Effector memory CD4-positive, alpha-beta T cell (primary cell): Measurements from ENCODE around the gene PRKCE.

ENCODE experiments used
- DNase-seq, 3 donors: peaks; one replicate each; pipeline ENCODE4 v3.0.0-alpha.2; 2020
- H3K27ac ChIP-seq: 2 replicates; pipeline ENCODE4 v1.7.0; 2013; ENCODE audit warnings: mild to moderate bottlenecking, low read length, moderate library complexity; ENCODE audit not compliant: insufficient read depth, poor library complexity, severe bottlenecking
- H3K27me3 ChIP-seq: replicated peaks from 2 replicates; pipeline ENCODE4 v1.7.0; 2013; ENCODE audit warnings: mild to moderate bottlenecking, low read length; ENCODE audit not compliant: insufficient read depth, control insufficient read depth, poor library complexity, severe bottlenecking
- H3K36me3 ChIP-seq: 2 replicates; pipeline ENCODE4 v1.7.0; 2013; ENCODE audit warnings: mild to moderate bottlenecking, low read length, moderate library complexity; ENCODE audit not compliant: control insufficient read depth, insufficient read depth
- H3K4me1 ChIP-seq: 2 replicates; pipeline ENCODE4 v1.7.0; 2013; ENCODE audit warnings: low read length, mild to moderate bottlenecking; ENCODE audit not compliant: control insufficient read depth, insufficient read depth, poor library complexity, severe bottlenecking
- H3K4me3 ChIP-seq: 2 replicates; pipeline ENCODE4 v1.7.0; 2013; ENCODE audit warnings: low read length, low read depth, mild to moderate bottlenecking; ENCODE audit not compliant: insufficient read depth, poor library complexity, severe bottlenecking
- H3K9me3 ChIP-seq: 2 replicates; pipeline ENCODE4 v1.7.0; 2013; ENCODE audit warnings: mild to moderate bottlenecking, low read length, moderate library complexity; ENCODE audit not compliant: control insufficient read depth

The PRKCE gene

DNA sequence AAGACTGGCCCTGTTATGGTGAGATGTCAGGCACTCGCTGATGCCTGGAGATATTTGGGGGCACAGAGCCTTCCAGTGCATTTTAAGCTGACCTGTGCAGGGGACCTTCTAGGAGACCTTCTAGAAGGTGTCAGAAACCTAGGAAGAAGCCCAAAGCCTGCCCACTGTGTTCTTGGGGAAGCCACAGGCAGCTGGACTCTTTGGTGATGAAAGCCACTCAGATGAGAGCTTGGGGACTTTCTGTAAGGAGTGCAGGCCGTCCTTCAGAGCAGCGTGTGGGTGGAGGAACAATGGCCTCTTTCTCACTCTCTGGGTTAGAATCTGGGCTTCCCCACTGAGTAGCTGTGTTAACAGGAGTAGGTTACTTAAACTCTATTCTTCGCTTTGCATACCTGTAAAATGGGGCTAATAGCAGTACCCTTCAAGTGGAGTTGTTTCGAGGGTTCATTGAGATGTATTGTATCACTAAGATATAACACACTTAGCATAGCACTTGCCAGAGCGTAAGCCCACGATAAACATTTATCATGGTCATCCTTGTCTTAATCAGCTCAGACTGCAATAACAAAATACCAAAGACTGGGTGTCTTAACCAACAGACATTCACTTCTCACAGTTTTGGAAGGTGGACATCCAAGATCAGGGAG, 323.4 kb downstream of the PRKCE start:
- Histone ChIP-seq H3K9me3 (no peaks in the 10 kb centered on the region), H3K4me1 (no peaks in the 10 kb centered on the region), H3K36me3 (no peaks in the 10 kb centered on the region), H3K27me3 (no peaks in the 10 kb centered on the region), H3K27ac (no peak overlapping the region), H3K4me3 (no peak overlapping the region)
- no peak for DNase-seq

DNA sequence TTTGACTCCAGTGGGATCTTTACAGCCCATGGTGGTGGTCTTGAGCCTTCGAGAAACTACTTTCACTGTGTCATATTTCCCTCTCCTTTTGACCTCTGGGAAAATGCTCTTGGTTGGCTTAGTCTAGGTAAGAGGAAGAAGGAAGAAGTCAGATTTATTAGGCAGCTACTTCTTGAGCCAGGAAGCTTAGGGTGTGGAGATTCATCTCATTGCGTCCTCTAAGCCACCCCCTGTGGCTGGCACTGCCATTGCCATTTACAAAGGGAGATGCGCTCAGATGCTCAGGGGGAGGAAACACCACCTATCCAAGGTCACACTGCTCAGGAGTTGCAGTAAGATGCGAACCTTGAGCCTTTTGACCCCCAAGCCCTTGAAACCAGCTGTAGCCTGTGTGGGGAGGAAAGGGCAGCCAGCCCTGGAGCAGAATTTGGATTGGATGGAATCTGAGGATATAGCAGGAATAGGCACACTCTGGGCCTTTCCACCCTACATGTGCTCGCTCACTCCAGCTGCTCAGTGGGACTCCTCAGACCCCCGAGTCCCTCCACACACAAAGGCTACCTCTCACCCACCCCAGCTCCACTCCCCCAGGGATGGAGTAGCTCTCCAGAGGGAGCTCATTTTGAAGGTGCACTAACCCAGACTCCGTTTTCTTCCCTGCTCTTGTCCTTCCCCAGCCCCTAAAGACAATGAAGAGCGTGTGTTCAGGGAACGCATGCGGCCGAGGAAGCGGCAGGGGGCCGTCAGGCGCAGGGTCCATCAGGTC, 324.5 kb downstream of the PRKCE start:
- DNase-seq = no peak
- Histone ChIP-seq H3K4me3 (no peak overlapping the region), H3K27me3 (no peaks in the 10 kb centered on the region), H3K9me3 (no peaks in the 10 kb centered on the region), H3K4me1 (no peaks in the 10 kb centered on the region), H3K27ac (no peak overlapping the region), H3K36me3 (no peaks in the 10 kb centered on the region)

DNA sequence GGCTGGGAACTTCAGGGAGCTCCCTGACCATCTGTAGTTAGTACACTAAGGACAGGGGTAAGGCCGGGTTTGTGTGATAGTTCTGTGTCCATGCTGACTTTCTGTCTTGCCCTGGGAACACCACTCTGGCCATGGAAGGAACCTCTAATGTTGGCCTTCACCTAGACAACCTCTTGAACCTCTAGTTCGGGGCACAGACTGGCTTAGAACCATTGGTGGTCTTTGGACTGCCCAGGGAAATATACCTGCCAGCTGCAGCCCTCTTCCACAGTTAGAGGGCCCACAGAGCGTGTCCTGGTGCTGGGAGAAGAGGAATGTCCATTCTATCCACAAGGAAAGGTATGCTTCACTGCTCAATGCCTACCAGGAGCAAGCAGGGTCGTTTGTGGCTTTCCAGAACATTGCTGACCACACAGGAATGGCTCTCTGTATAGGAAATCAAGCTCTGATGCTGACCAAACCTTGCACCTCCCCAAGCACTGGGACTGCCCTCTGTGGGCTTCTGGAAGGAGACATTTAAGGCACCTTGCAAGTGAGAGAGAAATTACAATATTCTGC, 326.9 kb downstream of the PRKCE start:
- no peaks in the 10 kb centered on the region for H3K27me3 ChIP-seq
- H3K4me3 ChIP-seq = no peak overlapping the region
- no peak overlapping the region for H3K27ac ChIP-seq
- no peak for DNase-seq
- H3K36me3 ChIP-seq = no peaks in the 10 kb centered on the region
- H3K9me3 ChIP-seq = no peaks in the 10 kb centered on the region
- H3K4me1 ChIP-seq = no peaks in the 10 kb centered on the region

DNA sequence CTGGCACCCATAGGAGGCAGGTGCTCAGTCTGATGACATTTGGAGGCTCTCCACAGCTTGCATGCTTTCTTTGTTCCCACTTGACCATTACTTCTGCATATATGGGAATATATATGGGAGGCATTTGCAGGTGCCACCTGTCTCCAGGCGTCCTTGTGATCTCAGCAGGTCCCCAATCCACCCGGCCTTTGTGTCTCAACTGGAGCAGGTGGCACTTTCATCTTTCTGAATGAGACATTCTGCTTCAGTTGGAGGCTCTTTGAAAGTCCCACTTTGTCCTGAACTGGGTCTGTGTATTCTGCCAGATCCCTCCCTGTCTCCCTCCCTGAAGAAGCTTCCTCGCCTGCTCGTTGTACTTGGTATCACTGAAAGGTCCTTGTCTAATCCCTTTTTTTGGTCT, 327.6 kb downstream of the PRKCE start:
- no peaks in the 10 kb centered on the region for H3K9me3 ChIP-seq
- no peak for DNase-seq
- no peak overlapping the region for H3K4me3 ChIP-seq
- H3K27me3 ChIP-seq = no peaks in the 10 kb centered on the region
- no peaks in the 10 kb centered on the region for H3K4me1 ChIP-seq
- H3K36me3 ChIP-seq = no peaks in the 10 kb centered on the region
- no peak overlapping the region for H3K27ac ChIP-seq

DNA sequence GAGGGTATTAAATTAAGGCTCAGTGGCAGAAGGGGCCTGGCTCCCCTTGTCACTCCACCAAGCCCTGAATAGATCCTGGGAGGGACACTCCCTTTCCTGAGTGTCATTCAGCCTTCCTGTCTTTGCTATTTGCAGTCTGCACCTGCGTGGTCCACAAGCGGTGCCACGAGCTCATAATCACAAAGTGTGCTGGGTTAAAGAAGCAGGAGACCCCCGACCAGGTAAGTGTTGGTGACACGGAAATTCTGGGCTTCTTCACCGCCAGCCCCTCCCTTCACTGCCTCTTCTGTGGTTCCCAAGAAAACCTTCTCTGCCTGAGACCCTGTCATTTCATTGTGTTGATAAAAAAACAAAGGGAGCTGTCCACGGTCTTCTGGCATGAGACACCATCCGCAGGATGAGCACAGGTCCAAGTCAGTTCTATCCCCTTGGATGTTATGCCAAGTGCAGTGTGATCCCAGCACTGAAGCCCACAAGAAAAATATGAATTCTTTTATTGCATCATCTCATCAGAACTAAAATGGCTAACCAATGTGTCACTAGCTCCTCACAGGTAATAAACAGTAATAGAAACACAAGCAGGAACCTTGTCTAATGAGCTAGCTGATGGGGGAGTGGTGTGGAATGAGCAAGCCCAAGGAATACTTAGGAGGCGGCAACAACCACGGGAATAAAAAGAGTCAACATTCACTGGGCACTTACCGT, 328.8 kb downstream of the PRKCE start:
- no peak overlapping the region for H3K4me3 ChIP-seq
- no peak for DNase-seq
- H3K9me3 ChIP-seq = no peaks in the 10 kb centered on the region
- H3K4me1 ChIP-seq = no peaks in the 10 kb centered on the region
- H3K36me3 ChIP-seq = no peaks in the 10 kb centered on the region
- no peak overlapping the region for H3K27ac ChIP-seq
- no peaks in the 10 kb centered on the region for H3K27me3 ChIP-seq

DNA sequence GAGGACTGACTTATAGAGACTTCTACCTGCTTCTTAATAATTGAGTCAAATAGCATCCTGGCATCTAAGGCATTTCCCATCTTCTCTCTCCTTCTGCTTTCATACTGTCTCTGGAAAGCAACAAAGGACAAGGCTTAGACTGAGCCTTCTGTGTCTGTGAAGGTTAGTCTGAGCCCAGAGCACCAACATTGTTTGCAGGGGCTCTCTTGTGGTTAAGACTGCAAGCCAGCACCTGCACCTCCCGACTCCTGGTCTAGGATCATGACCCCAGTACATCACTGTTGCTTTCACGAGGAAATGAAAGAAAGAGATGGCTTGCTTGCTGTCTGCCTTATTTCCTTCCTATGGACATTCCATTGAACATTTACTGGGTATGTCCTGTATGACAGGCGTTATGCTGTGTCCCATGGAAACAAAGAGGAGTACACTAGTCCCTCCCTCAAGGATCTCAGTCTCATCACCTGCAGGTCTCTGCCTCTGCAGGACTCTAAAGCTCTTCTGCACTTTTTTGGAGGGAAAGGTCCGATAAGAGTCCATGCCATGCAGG, 330.0 kb downstream of the PRKCE start:
- Histone ChIP-seq H3K36me3 (no peaks in the 10 kb centered on the region), H3K4me3 (no peak overlapping the region)
- no peak for DNase-seq

DNA sequence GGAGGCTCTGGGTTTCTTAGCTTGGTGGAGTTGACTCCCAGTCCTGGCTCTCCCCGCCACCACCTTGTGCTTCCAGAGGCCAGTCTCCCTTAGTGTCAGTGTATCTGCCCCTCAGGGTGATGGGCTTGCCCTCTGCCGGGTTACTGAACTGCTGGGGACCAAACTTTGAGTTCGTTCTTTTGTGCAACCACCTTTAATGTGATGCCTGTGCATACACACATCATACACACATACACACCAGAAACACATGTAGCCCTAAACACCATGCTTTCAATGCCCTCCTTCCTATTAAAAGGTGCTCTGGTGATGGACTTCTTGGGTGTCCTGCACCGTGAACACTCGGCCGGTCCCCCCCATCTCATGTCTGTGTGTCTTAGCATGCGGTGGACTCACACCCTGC, 330.6 kb downstream of the PRKCE start:
- Histone ChIP-seq H3K4me3 (no peak overlapping the region), H3K36me3 (no peaks in the 10 kb centered on the region), H3K27ac (no peak overlapping the region), H3K27me3 (no peaks in the 10 kb centered on the region), H3K4me1 (no peaks in the 10 kb centered on the region), H3K9me3 (no peaks in the 10 kb centered on the region)
- no peak for DNase-seq

More for the DNA sequence above, 330.0 kb downstream of the PRKCE start:
- no peaks in the 10 kb centered on the region for H3K9me3 ChIP-seq
- no peaks in the 10 kb centered on the region for H3K27me3 ChIP-seq
- no peak overlapping the region for H3K27ac ChIP-seq
- no peaks in the 10 kb centered on the region for H3K4me1 ChIP-seq

DNA sequence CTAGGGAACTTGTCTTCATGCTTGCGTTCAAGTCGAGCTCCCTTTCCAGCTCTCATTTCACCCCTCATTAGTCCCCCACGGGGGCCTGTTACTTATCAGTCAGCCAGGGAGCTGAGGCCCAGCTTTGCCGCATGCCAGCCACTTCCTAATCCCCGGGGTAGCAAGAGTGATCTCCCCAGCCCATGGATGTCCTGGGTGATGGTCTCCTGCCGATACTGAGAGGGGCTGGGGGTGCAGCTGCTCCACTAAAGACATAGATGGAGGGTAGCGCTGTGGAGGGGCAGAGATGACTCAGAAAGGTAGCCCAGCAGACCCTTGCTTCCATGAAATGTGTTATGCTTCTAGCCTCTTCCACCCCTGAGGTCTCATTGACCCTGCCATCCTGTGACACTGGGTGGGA, 331.7 kb downstream of the PRKCE start:
- H3K9me3 ChIP-seq = no peaks in the 10 kb centered on the region
- no peaks in the 10 kb centered on the region for H3K4me1 ChIP-seq
- H3K27me3 ChIP-seq = no peaks in the 10 kb centered on the region
- no peak overlapping the region for H3K27ac ChIP-seq
- H3K4me3 ChIP-seq = no peak overlapping the region
- H3K36me3 ChIP-seq = no peaks in the 10 kb centered on the region
- no peak for DNase-seq

DNA sequence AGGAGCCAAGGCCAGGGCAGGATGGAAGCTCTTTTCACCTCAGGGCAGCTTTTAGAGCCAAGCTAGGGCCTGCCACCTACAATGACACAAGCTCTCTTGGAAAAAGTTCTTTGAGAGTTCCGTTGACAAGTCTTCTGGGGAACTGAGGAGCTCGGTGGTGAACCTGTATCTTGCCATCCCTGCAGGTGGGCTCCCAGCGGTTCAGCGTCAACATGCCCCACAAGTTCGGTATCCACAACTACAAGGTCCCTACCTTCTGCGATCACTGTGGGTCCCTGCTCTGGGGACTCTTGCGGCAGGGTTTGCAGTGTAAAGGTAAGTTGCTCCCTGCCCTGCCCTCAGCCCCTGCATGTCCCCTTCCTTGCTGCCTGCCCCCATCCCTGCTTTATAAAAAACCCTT, 332.9 kb downstream of the PRKCE start:
- no peaks in the 10 kb centered on the region for H3K4me1 ChIP-seq
- peaks cover 4% of the 10 kb centered on the region for H3K36me3 ChIP-seq
- H3K27ac ChIP-seq = no peak overlapping the region
- H3K27me3 ChIP-seq = no peaks in the 10 kb centered on the region
- no peaks in the 10 kb centered on the region for H3K9me3 ChIP-seq
- no peak overlapping the region for H3K4me3 ChIP-seq
- no peak for DNase-seq
